H1 (cell line): ENCODE measurements around the gene LSM3. TPM values are rescaled to one million over a fixed set of nuclear protein-coding genes. Genes with fewer than 3 reads are reported as not detected.

Experiments
- CTCF ChIA-PET: fragments of 300-600 bp; sonication (Branson Sonifier 250); formaldehyde crosslinking; loops from one replicate; lab custom pipeline; 2021; ENCODE audit not compliant: partially characterized antibody; lab: Charles Lee
- POLR2A ChIA-PET: fragments of 300-600 bp; sonication (Branson Sonifier 250); formaldehyde crosslinking; loops from one replicate; lab custom pipeline; 2021; ENCODE audit warnings: inconsistent platforms; ENCODE audit not compliant: partially characterized antibody; lab: Charles Lee
- DNase-seq, 2 experiments: peaks; one replicate each; pipeline versions ENCODE4 v3.0.0 to v3.0.0-alpha.2; 2010 to 2022; ENCODE audit warnings: low spot score in 2 of 2, low read depth in 1 of 2, mixed read lengths in 1 of 2
- FAIRE-seq: peaks from 2 replicates; lab custom pipeline; 2011; peaks lifted over from hg19 to GRCh38; lab: Jason Lieb, UNC
- H2AFZ ChIP-seq: 2 replicates; pipeline ENCODE4 v1.8.1; 2012; ENCODE audit warnings: low read length, inconsistent platforms
- H2AK5ac ChIP-seq: 2 replicates; pipeline ENCODE4 v1.6.1; 2013; ENCODE audit warnings: low read depth, low read length
- H2BK120ac ChIP-seq: replicated peaks from 2 replicates; pipeline ENCODE3; 2013; ENCODE audit warnings: low read depth, low read length, inconsistent platforms
- H2BK12ac ChIP-seq: 2 replicates; pipeline ENCODE4 v1.6.1; 2013; ENCODE audit warnings: low read depth, low read length
- H2BK15ac ChIP-seq: 2 replicates; pipeline ENCODE4 v1.6.1; 2013; ENCODE audit warnings: low read length
- H2BK20ac ChIP-seq: 2 replicates; pipeline ENCODE4 v1.6.1; 2013; ENCODE audit warnings: low read length
- H2BK5ac ChIP-seq: 2 replicates; pipeline ENCODE4 v1.6.1; 2013; ENCODE audit warnings: low read depth, low read length
- H3K14ac ChIP-seq: 2 replicates; pipeline ENCODE4 v1.6.1; 2013; ENCODE audit warnings: inconsistent platforms; ENCODE audit not compliant: insufficient read length
- H3K18ac ChIP-seq: 2 replicates; pipeline ENCODE4 v1.6.1; 2013; ENCODE audit warnings: low read length; ENCODE audit errors: extremely low read depth
- H3K23ac ChIP-seq: 2 replicates; pipeline ENCODE4 v1.6.1; 2013; ENCODE audit warnings: inconsistent platforms; ENCODE audit not compliant: insufficient read length
- H3K23me2 ChIP-seq: 2 replicates; pipeline ENCODE4 v1.6.1; 2013; ENCODE audit warnings: low read depth, low read length
- H3K27ac ChIP-seq: 2 replicates; pipeline ENCODE4 v1.6.1; 2011; ENCODE audit warnings: low read depth, low read length, inconsistent platforms
- H3K27me3 ChIP-seq, 4 experiments: replicated peaks in 1 of 4; 1 replicate in 1 of 4; 2 replicates in 3 of 4; pipeline versions ENCODE4 v1.6.1 to v1.8.1; 2011 to 2013; ENCODE audit warnings: low read length in 3 of 4, mild to moderate bottlenecking in 3 of 4, inconsistent platforms in 2 of 4, mixed read lengths in 2 of 4, moderate library complexity in 1 of 4; ENCODE audit not compliant: control insufficient read depth in 3 of 4, insufficient read depth in 3 of 4; ENCODE audit errors: extremely low read depth in 1 of 4
- H3K36me3 ChIP-seq, 4 experiments: 2 replicates each; pipeline versions ENCODE4 v1.6.1 to v1.8.1; 2011 to 2013; ENCODE audit warnings: mild to moderate bottlenecking in 4 of 4, low read length in 3 of 4, moderate library complexity in 2 of 4, control low read depth in 1 of 4, inconsistent platforms in 1 of 4; ENCODE audit not compliant: insufficient read depth in 4 of 4, control insufficient read depth in 2 of 4
- H3K4ac ChIP-seq: replicated peaks from 2 replicates; pipeline ENCODE3; 2013; ENCODE audit warnings: low read length, low read depth, mixed read lengths, inconsistent platforms; ENCODE audit not compliant: insufficient read length
- H3K4me1 ChIP-seq, 4 experiments: replicated peaks in 1 of 4; 1 replicate in 1 of 4; 2 replicates in 3 of 4; pipeline versions ENCODE4 v1.6.1 to v1.8.1; 2011 to 2013; ENCODE audit warnings: low read length in 3 of 4, inconsistent platforms in 2 of 4, mixed read lengths in 1 of 4; ENCODE audit not compliant: insufficient read depth in 4 of 4, control insufficient read depth in 3 of 4
- H3K4me2 ChIP-seq, 2 experiments: 2 replicates each; pipeline versions ENCODE4 v1.6.1 to v1.8.1; 2011 to 2013; ENCODE audit warnings: low read depth in 2 of 2, low read length in 2 of 2, control low read depth in 1 of 2, inconsistent platforms in 1 of 2, mild to moderate bottlenecking in 1 of 2; ENCODE audit not compliant: insufficient read depth in 1 of 2
- H3K4me3 ChIP-seq, 4 experiments: fragments of 200-600, 300-600 bp in 1 of 4; sonication (generic), shearing (Covaris generic), sonication (Bioruptor Twin) in 1 of 4; 2 replicates each; pipeline versions ENCODE4 v1.5.1 to v1.8.1; 2011 to 2016; ENCODE audit warnings: low read length in 4 of 4, low read depth in 3 of 4, control low read depth in 2 of 4, inconsistent platforms in 2 of 4, mild to moderate bottlenecking in 2 of 4, mixed read lengths in 1 of 4, moderate library complexity in 1 of 4; ENCODE audit not compliant: insufficient read depth in 2 of 4; ENCODE audit errors: extremely low read depth in 1 of 4
- H3K56ac ChIP-seq: replicated peaks from 2 replicates; pipeline ENCODE3; 2013; ENCODE audit warnings: low read depth, mild to moderate bottlenecking, mixed read lengths, low read length, inconsistent platforms; ENCODE audit not compliant: insufficient read length
- H3K79me1 ChIP-seq: 2 replicates; pipeline ENCODE4 v1.6.1; 2013; ENCODE audit warnings: low read depth, low read length, control low read depth
- H3K79me2 ChIP-seq, 2 experiments: 2 replicates each; pipeline versions ENCODE4 v1.6.1 to v1.8.1; 2012 to 2013; ENCODE audit warnings: low read length in 2 of 2, mild to moderate bottlenecking in 2 of 2, inconsistent platforms in 1 of 2; ENCODE audit not compliant: insufficient read depth in 2 of 2, control insufficient read depth in 1 of 2
- H3K9ac ChIP-seq, 4 experiments: replicated peaks in 1 of 4; 1 replicate in 1 of 4; 2 replicates in 3 of 4; pipeline versions ENCODE4 v1.6.1 to v1.8.1; 2011 to 2013; ENCODE audit warnings: low read depth in 3 of 4, low read length in 3 of 4, control low read depth in 2 of 4, mild to moderate bottlenecking in 2 of 4, moderate library complexity in 2 of 4, inconsistent platforms in 1 of 4; ENCODE audit errors: extremely low read depth in 1 of 4
- H3K9me3 ChIP-seq, 2 experiments: 2 replicates each; pipeline versions ENCODE4 v1.6.1 to v1.8.1; 2012 to 2013; ENCODE audit warnings: mild to moderate bottlenecking in 2 of 2, moderate library complexity in 2 of 2, control low read depth in 1 of 2, inconsistent platforms in 1 of 2, low read depth in 1 of 2, low read length in 1 of 2, mixed read lengths in 1 of 2; ENCODE audit not compliant: insufficient read depth in 2 of 2
- H4K20me1 ChIP-seq, 2 experiments: replicated peaks in 1 of 2; 2 replicates each; pipeline versions ENCODE3 to v1.8.1; 2011 to 2013; ENCODE audit warnings: inconsistent platforms in 2 of 2, low read length in 2 of 2, mild to moderate bottlenecking in 1 of 2; ENCODE audit not compliant: insufficient read depth in 2 of 2, control insufficient read depth in 1 of 2
- H4K5ac ChIP-seq: 2 replicates; pipeline ENCODE4 v1.6.1; 2013; ENCODE audit warnings: low read length, low read depth, mixed read lengths, inconsistent platforms; ENCODE audit not compliant: insufficient read length
- H4K8ac ChIP-seq: 2 replicates; pipeline ENCODE4 v1.8.0; 2013; ENCODE audit warnings: mild to moderate bottlenecking, moderate library complexity, low read length, inconsistent platforms; ENCODE audit not compliant: insufficient read depth; ENCODE audit errors: extremely low read depth
- H4K91ac ChIP-seq: replicated peaks from 2 replicates; pipeline ENCODE3; 2013; ENCODE audit warnings: low read length, mixed read lengths, inconsistent platforms; ENCODE audit not compliant: insufficient read length
- CBX5 ChIP-seq: fragments of 300-800, 300-1000 bp; sonication (generic); IDR thresholded peaks from 2 replicates; pipeline ENCODE4 v1.7.1; 2016; ENCODE audit warnings: antibody characterized with exemption, low read length, low read depth
- CREB1 ChIP-seq: IDR thresholded peaks from 2 replicates; pipeline ENCODE4 v1.6.1; 2012; ENCODE audit warnings: inconsistent platforms
- SAP30 ChIP-seq: fragments of 300-600 bp; sonication (generic); IDR thresholded peaks from 2 replicates; pipeline ENCODE4 v1.7.1; 2012; ENCODE audit warnings: low read length, moderate library complexity, mild to moderate bottlenecking, inconsistent platforms; ENCODE audit not compliant: insufficient read depth, insufficient replicate concordance
- SP2 ChIP-seq: IDR thresholded peaks from 2 replicates; pipeline ENCODE4 v1.6.1; 2012; ENCODE audit warnings: mild to moderate bottlenecking, low read length, inconsistent platforms
- WGBS, 2 experiments: shearing (Covaris generic) in 1 of 2; methylation state at CpG; one replicate each; pipeline versions ENCODE4 v1.1.6 to v1.1.7; 2013 to 2015; ENCODE audit warnings: low lambda C conversion rate in 2 of 2, mixed read lengths in 2 of 2, inconsistent platforms in 1 of 2, low coverage in 1 of 2, missing lambda C conversion rate in 1 of 2; ENCODE audit not compliant: insufficient replicate concordance in 2 of 2, insufficient coverage in 1 of 2, insufficient read length in 1 of 2; ENCODE audit errors: extremely low coverage in 1 of 2, missing lambda C conversion rate in 1 of 2; 5-methylcytosine and 5-hydroxymethylcytosine counted together
- polyA plus RNA-seq, 7 experiments: library from polyadenylated mRNA; depleted of rRNA in 3 of 7; stranded (reverse) in 5 of 7; unstranded in 2 of 7; fragments of >200 nt in 5 of 7; fragments of 200-250 nt in 2 of 7; gene quantifications; 1 replicate in 5 of 7; 2 replicates in 1 of 7; 4 replicates in 1 of 7; pipeline versions ENCODE4 v1.2.1 to v1.2.3, GENCODE V29; 2011 to 2013; ENCODE audit warnings: missing spikeins in 2 of 7, mixed read lengths in 2 of 7
- total RNA-seq: library from RNA; stranded (reverse); fragmentation: NEBNext Ultra II Directional; extraction: Animal tissue kit (Norgen Biotek cat#: 25700); gene quantifications from 2 replicates; pipeline ENCODE4 v1.2.1, GENCODE V29; 2021

LSM3 gene
- total and polyA plus RNA-seq, 2 of the 8 experiments (the other 6 are each of a cell fraction or from before 2014, with no cell fraction given) = 7.1 to 25.4 TPM

DNA sequence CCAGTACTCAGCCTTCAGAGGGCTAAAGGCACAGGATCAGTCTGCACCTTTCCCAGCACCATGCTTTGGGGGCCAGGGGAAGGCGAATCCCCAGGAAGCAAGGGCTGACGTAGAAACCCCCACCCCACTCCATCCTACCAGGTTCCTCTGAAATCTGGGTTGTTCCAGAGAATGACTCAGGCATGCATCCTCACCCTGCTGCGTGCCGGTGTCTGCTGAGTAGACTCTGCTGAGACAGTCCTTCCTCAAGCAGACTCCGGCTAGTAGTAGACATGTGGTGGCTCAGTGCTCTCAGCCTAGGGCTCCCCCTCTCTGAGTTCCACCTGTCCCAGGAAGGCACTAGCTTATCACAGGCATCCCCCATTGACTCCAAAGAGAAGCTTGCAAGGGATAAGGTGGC is 44.7 kb upstream of the LSM3 start:
- Histone ChIP-seq H3K36me3 (peaks cover 12 to 40% (median 27%) of the 10 kb centered on the region in 4 experiments), H3K4me2 (no peak overlapping the region), H3K4me3 (no peak overlapping the region), H3K4me1 (no peaks in the 10 kb centered on the region), H4K8ac (no peak overlapping the region), H2BK15ac (no peak overlapping the region), H2AFZ (no peak overlapping the region), H3K79me1 (no peaks in the 10 kb centered on the region), H2AK5ac (no peak overlapping the region), H2BK12ac (no peak overlapping the region), H3K27me3 (no peaks in the 10 kb centered on the region), H3K23ac (no peak overlapping the region), H3K27ac (no peak overlapping the region), H3K9ac (no peak overlapping the region), H3K9me3 (no peaks in the 10 kb centered on the region), H3K79me2 (no peaks in the 10 kb centered on the region), H3K4ac (no peak overlapping the region), H3K18ac (no peak overlapping the region), H3K56ac (no peak overlapping the region), H4K91ac (no peak overlapping the region), H4K5ac (no peak overlapping the region), H3K23me2 (no peaks in the 10 kb centered on the region), H4K20me1 (peaks cover 0 to 11% of the 10 kb centered on the region in 2 experiments), H2BK20ac (no peak overlapping the region), H2BK120ac (no peak overlapping the region), H2BK5ac (no peak overlapping the region), H3K14ac (no peak overlapping the region)
- no peak for TF ChIP-seq CREB1
- no peak for TF ChIP-seq SP2
- no peak for TF ChIP-seq CBX5
- no peak for TF ChIP-seq SAP30
- ChIA-PET CTCF (interaction anchor here (0.8 to 1.8 kb wide), 5 partner anchors 15 to 238 kb away, joined by 3 to 14 read pairs (median 5); no protein-coding TSS in a partner anchor), POLR2A (interaction anchor here (0.8 to 1.3 kb wide), 3 partner anchors 8 to 18 kb away, joined by 3 to 5 read pairs (median 3); no protein-coding TSS in a partner anchor)
- 91% methylated on average over 5 of the region's 5 CpGs; no CpG with 5 or more reads in 1 of the 2 experiments for WGBS, 2 experiments
- FAIRE-seq (no peak), DNase-seq (no peak)
